Chondrocyte (in vitro differentiated cells): ENCODE data around the gene MORN1. TPM values are rescaled to one million over a fixed set of nuclear protein-coding genes. Genes with fewer than 3 reads are reported as not detected.
A peak's percentile ranks its signal among the peaks of the same experiment; 100 is the strongest.

Source experiments
- DNase-seq: peaks from one replicate; pipeline ENCODE4 v3.0.0; 2021; ENCODE audit warnings: mixed read lengths, low spot score
- H3K27ac Mint-ChIP-seq: one replicate; pipeline ENCODE4 v1.8.0; 2021; ENCODE audit warnings: mild to moderate bottlenecking, moderate library complexity, mixed read lengths; ENCODE audit not compliant: unreplicated experiment
- H3K27me3 Mint-ChIP-seq: 2 replicates; pipeline ENCODE4 v1.8.0; 2021; ENCODE audit warnings: low read depth, mixed read lengths
- H3K36me3 Mint-ChIP-seq: 2 replicates; pipeline ENCODE4 v1.8.0; 2021; ENCODE audit warnings: low read depth, mixed read lengths
- H3K4me1 Mint-ChIP-seq: 2 replicates; pipeline ENCODE4 v1.8.0; 2021; ENCODE audit warnings: low read depth, mild to moderate bottlenecking, mixed read lengths
- H3K4me3 Mint-ChIP-seq: one replicate; pipeline ENCODE4 v1.8.0; 2021; ENCODE audit warnings: mild to moderate bottlenecking, moderate library complexity, mixed read lengths; ENCODE audit not compliant: unreplicated experiment
- H3K9me3 Mint-ChIP-seq: 2 replicates; pipeline ENCODE4 v1.8.0; 2021; ENCODE audit warnings: low read depth, mixed read lengths
- total RNA-seq: library from RNA; stranded (reverse); gene quantifications from 3 replicates; pipeline ENCODE4 v1.2.1, GENCODE V29; 2021
- TF ChIP-seq, protein P1 (sequence below): fragments of 200-600 bp; sonication (generic); IDR thresholded peaks from 2 replicates; pipeline ENCODE4 v1.5.0; 2021; ENCODE audit warnings: antibody characterized with exemption, mild to moderate bottlenecking, moderate library complexity

The MORN1 gene
- total RNA-seq, 1 donor from 2014 or later, result 6.7 TPM

- Mint-ChIP-seq H3K27ac (peak overlapping the region; percentile 100), H3K27me3 (no peaks in the 10 kb centered on the region), H3K4me1 (peaks cover 42% of the 10 kb centered on the region), H3K9me3 (no peaks in the 10 kb centered on the region), H3K4me3 (peak overlapping the region; percentile 41), H3K36me3 (no peaks in the 10 kb centered on the region)
- TF ChIP-seq, protein P1, sequence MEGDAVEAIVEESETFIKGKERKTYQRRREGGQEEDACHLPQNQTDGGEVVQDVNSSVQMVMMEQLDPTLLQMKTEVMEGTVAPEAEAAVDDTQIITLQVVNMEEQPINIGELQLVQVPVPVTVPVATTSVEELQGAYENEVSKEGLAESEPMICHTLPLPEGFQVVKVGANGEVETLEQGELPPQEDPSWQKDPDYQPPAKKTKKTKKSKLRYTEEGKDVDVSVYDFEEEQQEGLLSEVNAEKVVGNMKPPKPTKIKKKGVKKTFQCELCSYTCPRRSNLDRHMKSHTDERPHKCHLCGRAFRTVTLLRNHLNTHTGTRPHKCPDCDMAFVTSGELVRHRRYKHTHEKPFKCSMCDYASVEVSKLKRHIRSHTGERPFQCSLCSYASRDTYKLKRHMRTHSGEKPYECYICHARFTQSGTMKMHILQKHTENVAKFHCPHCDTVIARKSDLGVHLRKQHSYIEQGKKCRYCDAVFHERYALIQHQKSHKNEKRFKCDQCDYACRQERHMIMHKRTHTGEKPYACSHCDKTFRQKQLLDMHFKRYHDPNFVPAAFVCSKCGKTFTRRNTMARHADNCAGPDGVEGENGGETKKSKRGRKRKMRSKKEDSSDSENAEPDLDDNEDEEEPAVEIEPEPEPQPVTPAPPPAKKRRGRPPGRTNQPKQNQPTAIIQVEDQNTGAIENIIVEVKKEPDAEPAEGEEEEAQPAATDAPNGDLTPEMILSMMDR, result no peak
- no peak for DNase-seq
These were observed 70.3 kb downstream of the MORN1 start for GRCh38 chr1:2320760-2321667.

GRCh38 chr1:2320006-2320405, 71.3 kb downstream of the MORN1 start:
- Mint-ChIP-seq H3K27ac (peak overlapping the region; percentile 100), H3K4me1 (peaks cover 48% of the 10 kb centered on the region), H3K27me3 (no peaks in the 10 kb centered on the region), H3K36me3 (no peaks in the 10 kb centered on the region), H3K9me3 (no peaks in the 10 kb centered on the region), H3K4me3 (no peak overlapping the region)
- no peak for DNase-seq
- TF ChIP-seq, protein P1, result no peak

DNA sequence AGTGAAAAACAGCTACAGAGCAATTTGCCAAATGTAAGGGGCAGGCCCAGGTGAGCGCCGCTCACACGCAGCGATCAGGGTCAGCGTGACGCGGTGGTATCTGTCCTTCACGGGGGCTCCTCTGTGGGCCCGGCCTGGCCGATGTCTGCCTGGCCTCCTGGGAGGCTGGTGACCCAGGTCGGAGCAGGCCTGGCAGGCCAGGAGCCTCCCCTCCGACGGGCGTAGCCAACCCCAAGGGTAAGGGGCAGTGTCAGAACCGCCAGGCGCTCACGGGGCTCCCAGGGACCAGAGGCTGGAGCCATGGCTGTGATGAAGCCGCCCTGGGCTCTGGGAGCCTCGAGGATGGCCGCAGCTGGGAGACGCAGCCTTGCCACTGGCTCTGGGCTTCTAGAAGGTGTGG, 72.1 kb downstream of the MORN1 start:
- no peak for DNase-seq
- H3K9me3 Mint-ChIP-seq, result no peaks in the 10 kb centered on the region
- H3K27ac Mint-ChIP-seq, result peak overlapping the region; percentile 61
- no peaks in the 10 kb centered on the region for H3K27me3 Mint-ChIP-seq
- peaks cover 48% of the 10 kb centered on the region for H3K4me1 Mint-ChIP-seq
- no peaks in the 10 kb centered on the region for H3K36me3 Mint-ChIP-seq
- H3K4me3 Mint-ChIP-seq, result no peak overlapping the region
- TF ChIP-seq, protein P1, result no peak

- peak overlapping the region; percentile 61 for H3K27ac Mint-ChIP-seq
- H3K36me3 Mint-ChIP-seq, result no peaks in the 10 kb centered on the region
- no peak for DNase-seq
- TF ChIP-seq, protein P1, result no peak
- peaks cover 50% of the 10 kb centered on the region for H3K4me1 Mint-ChIP-seq
- no peaks in the 10 kb centered on the region for H3K9me3 Mint-ChIP-seq
- H3K4me3 Mint-ChIP-seq, result no peak overlapping the region
- no peaks in the 10 kb centered on the region for H3K27me3 Mint-ChIP-seq
These were observed 72.8 kb downstream of the MORN1 start for GRCh38 chr1:2318314-2319278.
